NCI-H187 treated with DMSO at 0.1 percent for 48 hours (cell line): ENCODE results near the gene CNTN2.

Experiments used
- DNase-seq: peaks from one replicate; lab custom pipeline; 2025; lab: John Stamatoyannopoulos, UW

Gene CNTN2

GRCh38 chr1:205122489-205122882 is 79.5 kb downstream of the CNTN2 start:
- DNase-seq: no peak

- DNase-seq: no peak
Observed at GRCh38 chr1:205124726-205125125, 81.7 kb downstream of the CNTN2 start.

GRCh38 chr1:205127646-205128045 is 84.6 kb downstream of the CNTN2 start:
- no peak for DNase-seq
